HG03280 (cell line): Measurements from ENCODE around the gene CNMD.
"Not testable (repeated sequence)": the region's sequence is repeated elsewhere in the genome, so short reads cannot be mapped to it uniquely, and the experiment has no call there.

Experiments
- ATAC-seq: cut with Tn5 transposase; IDR thresholded peaks from one replicate; pipeline ENCODE4 v1.9.1; 2021; ENCODE audit warnings: mild to moderate bottlenecking, moderate library complexity; ENCODE audit not compliant: unreplicated experiment

CNMD gene

GRCh38 chr13:52695856-52696255 lies 43.8 kb downstream of the CNMD start:
- ATAC-seq, result no peak

- no peak for ATAC-seq
These were observed 53.2 kb downstream of the CNMD start for GRCh38 chr13:52686376-52686775.

- ATAC-seq, result not testable (repeated sequence)
These were observed 53.8 kb downstream of the CNMD start for GRCh38 chr13:52685806-52686205.

DNA sequence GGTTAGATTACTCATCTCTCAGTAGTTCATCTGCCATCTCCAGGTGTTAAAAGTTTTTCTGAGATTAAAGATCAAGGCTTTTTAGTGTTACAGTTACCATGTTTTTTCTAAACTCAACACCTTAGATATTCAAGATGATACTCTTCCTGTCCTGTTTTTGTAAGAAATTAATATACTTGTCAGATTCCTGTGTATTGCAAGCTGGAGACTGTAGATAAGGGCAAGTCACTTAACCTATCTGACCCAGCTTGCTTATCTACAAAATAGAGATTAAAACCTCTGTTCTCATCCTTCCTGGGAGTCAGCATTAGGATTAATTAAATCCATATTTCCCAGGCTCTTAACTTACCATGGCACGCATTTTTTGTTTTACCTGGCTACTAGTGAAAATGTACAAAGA lies 61.8 kb downstream of the CNMD start:
- no peak for ATAC-seq

DNA sequence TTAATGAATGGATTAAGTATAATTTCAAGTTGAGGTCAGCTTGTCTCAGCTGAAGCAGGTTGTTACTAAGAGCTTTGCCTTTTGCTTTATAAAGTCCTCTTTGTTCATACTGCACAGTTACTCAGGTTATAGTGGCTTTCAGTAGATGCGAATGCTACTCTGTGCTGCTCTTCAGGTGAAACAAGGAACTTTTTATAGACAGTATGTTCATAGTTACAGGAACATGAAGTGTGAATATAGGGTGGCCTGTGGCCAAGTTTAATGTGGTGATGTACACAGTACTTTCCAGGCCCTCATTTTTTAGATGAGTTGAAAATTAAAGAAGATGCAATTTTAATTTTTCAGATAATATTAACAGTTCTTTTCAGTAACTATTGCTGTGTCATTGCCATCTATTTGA lies 66.2 kb downstream of the CNMD start:
- no peak for ATAC-seq

- no peak for ATAC-seq
These were observed 68.9 kb downstream of the CNMD start for GRCh38 chr13:52670726-52671125.

DNA sequence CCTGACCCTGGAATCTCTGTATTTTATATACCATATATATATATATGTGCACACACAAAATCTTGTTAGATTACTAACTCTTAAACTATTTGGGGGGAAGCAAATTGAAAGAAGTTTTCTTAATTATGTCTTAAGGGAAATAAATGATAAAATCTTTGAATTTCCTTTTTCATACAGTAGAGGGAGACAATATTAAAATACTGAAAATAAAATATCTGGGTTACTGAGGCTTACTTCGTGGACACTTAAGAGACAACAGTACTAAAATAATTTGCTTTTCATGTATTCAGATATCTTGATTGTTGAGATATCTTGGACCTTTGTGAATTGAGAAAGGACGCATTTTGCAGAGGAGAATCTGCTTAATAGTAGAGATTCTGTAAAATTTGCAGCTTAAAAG lies 69.9 kb downstream of the CNMD start:
- no peak for ATAC-seq

GRCh38 chr13:52665325-52665724 lies 74.3 kb downstream of the CNMD start:
- ATAC-seq, result no peak

GRCh38 chr13:52664272-52664671 lies 75.3 kb downstream of the CNMD start:
- no peak for ATAC-seq

- ATAC-seq, result no peak
These were observed 80.3 kb downstream of the CNMD start for GRCh38 chr13:52659340-52659739.
